Measurements from ENCODE around the gene PARP8.
A peak's percentile ranks its signal among the peaks of the same experiment; 100 is the strongest.
"Not testable (repeated sequence)": the region's sequence is repeated elsewhere in the genome, so short reads cannot be mapped to it uniquely, and the experiment has no call there.

The PARP8 gene

DNA sequence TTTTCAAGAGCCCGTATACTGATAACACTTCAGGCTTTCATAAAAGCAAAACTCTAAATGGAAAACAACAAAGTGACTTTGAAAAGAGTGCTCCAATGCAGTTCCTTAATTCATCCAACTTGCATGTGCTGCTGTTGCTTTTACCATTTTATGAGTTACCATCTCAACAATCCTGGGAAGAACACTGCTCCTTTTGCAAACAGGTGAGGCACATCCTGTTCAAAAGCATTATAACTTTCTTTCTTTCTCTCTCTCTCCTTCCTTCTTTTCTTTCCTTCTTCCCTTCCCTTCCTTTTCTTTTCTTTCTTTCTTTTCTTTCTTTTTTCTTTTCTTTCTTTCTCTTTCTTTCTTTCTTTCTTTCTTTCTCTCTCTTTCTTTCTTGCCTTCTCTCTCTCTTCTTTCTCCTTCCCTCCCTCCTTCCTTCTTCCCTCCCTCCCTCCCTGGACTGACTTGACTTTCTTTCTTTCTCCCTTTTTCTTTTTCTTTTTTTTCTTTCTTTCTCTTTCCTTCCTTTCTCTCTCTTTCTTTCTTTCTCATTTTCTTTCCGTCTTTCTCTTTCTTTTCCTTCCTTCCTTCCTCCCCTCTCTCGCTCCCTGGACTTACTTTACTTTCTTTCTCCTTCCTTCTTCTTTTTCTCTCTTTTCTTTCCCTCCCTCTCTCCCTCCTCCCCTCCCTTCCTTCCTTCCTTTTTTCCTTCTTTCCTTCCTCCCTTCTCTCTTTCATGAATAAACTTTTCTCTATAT lies 11.2 kb upstream of the PARP8 start:
- no peak for TF ChIP-seq CTCF (IDR thresholded peaks at IDR 0.05; ENCODE audit: extremely low read depth, missing control alignments)
- no peak for DNase-seq (ENCODE audit: low spot score)

- no peak for DNase-seq (ENCODE audit: low spot score)
- no peak for TF ChIP-seq CTCF (IDR thresholded peaks at IDR 0.05; ENCODE audit: extremely low read depth, missing control alignments)
Observed at GRCh38 chr5:50655810-50656205, 10.6 kb upstream of the PARP8 start.

GRCh38 chr5:50657044-50657443 lies 9.4 kb upstream of the PARP8 start:
- DNase-seq (ENCODE audit: low spot score), result no peak
- no peak for TF ChIP-seq CTCF (IDR thresholded peaks at IDR 0.05; ENCODE audit: extremely low read depth, missing control alignments)

- TF ChIP-seq CTCF (IDR thresholded peaks at IDR 0.05; ENCODE audit: extremely low read depth, missing control alignments), result no peak
- no peak for DNase-seq (ENCODE audit: low spot score)
Observed at GRCh38 chr5:50658246-50658645, 8.2 kb upstream of the PARP8 start.

DNA sequence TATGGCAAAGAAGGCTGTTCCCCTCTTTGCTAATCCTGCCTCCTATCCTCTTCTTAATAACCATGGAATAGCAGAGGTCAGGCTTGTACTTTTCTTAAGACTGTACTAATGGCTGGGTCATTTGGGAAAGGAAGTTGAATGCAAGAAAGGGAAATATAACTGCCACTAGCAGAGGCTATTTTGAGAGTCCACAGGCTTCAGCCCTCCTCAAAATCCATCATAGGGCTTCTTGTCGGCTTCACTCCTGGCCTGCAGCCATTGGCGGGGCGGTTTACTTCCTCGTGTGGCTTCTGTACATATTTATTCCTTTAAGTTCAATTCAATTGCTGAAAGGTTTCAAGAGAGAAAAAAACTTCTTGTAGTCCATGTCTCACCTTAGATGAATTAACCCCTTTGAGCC lies 2.8 kb upstream of the PARP8 start:
- TF ChIP-seq CTCF (IDR thresholded peaks at IDR 0.05; ENCODE audit: extremely low read depth, missing control alignments), result no peak
- DNase-seq (ENCODE audit: low spot score), result no peak

DNA sequence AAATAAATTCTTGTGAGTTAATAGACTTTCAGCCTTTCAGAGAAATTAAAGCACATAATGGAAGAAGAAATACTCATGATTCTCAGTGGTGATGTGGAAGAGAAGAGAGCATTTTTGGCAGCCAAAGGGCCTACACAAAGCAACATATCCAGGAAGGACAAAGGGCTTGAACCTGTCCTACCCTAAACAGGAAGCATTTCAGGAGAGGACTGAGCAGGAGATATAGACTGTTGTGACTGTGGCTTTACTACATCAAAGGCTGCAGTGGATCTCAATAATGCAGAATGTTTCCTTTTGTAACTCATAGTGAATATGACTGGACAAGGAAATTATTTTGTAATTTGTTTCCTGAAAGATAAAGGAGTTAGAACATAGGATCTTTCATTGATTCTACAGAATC lies 1.3 kb upstream of the PARP8 start:
- no peak for DNase-seq (ENCODE audit: low spot score)
- no peak for TF ChIP-seq CTCF (IDR thresholded peaks at IDR 0.05; ENCODE audit: extremely low read depth, missing control alignments)

GRCh38 chr5:50665761-50666202 lies 655 bp upstream of the PARP8 start:
- not testable (repeated sequence) for DNase-seq (ENCODE audit: low spot score)

- no peak for TF ChIP-seq CTCF (IDR thresholded peaks at IDR 0.05; ENCODE audit: extremely low read depth, missing control alignments)
- peak; percentile 35 for DNase-seq (ENCODE audit: low spot score)
Observed at GRCh38 chr5:50667023-50667652, 701 bp downstream of the PARP8 start.
